ENCODE data around the gene OTUD1. TPM values are rescaled to one million over a fixed set of nuclear protein-coding genes. Genes with fewer than 3 reads are reported as not detected.

Gene OTUD1
- total and polyA plus RNA-seq, 2 of the 4 experiments (the other 2 are of a cell fraction): 1.3 to 1.4 TPM

- no peaks in the 10 kb centered on the region for H3K79me1 ChIP-seq (ENCODE audit: low read depth in 1 of 2, low read length in 2 of 2)
- H2AK5ac ChIP-seq (ENCODE audit: low read depth, low read length): no peak overlapping the region
- no TSS peak for BruUV-seq (replicated peaks)
- H3K4me1 ChIP-seq (ENCODE audit: control insufficient read depth, insufficient read depth, low read length): no peaks in the 10 kb centered on the region
- H4K5ac ChIP-seq (ENCODE audit: low read depth, low read length): no peak overlapping the region
- no CpG with 5 or more reads among the region's 3 CpGs for WGBS, 2 experiments (ENCODE audit: extremely low coverage in 2 of 2, insufficient read length in 1 of 2)
- no peak overlapping the region for H2BK5ac ChIP-seq (ENCODE audit: low read depth, low read length, poor library complexity, severe bottlenecking)
- no peak overlapping the region for H3K23ac ChIP-seq (ENCODE audit: low read depth, low read length)
- dilution Hi-C loops (cut with HindIII; ENCODE audit: low sequenced_read_pairs, unreplicated experiment): no loop called here
- H3K56ac ChIP-seq (ENCODE audit: extremely low read depth, insufficient read depth, low read length): no peak overlapping the region
- no peaks in the 10 kb centered on the region for H3K9me1 ChIP-seq (ENCODE audit: insufficient read depth, low read length)
- H2AFZ ChIP-seq (replicated peaks; ENCODE audit: low read length, poor library complexity): no peak overlapping the region
- ATAC-seq (ENCODE audit: low read depth) (no peak), DNase-seq (no peak)
- H3K4me3 ChIP-seq (ENCODE audit: insufficient read depth, low read depth, low read length): no peak overlapping the region
- no peak overlapping the region for H4K91ac ChIP-seq (ENCODE audit: insufficient read depth, low read depth, low read length)
- ChIA-PET CTCF (no interaction called here), POLR2A (ENCODE audit: unreplicated experiment) (no interaction called here)
- no peak overlapping the region for H2AK9ac ChIP-seq (replicated peaks; ENCODE audit: low read depth, low read length, poor library complexity)
- H3K27me3 ChIP-seq (ENCODE audit: control insufficient read depth, insufficient read depth, low read length): peaks cover 1% of the 10 kb centered on the region; the same call in 1 of the 2 replicates
- in situ Hi-C loops (cut with MboI; ENCODE audit: low sequenced_read_pairs): no loop called here
- no peak overlapping the region for H3K4ac ChIP-seq (ENCODE audit: low read depth, low read length)
- no peak overlapping the region for H2BK120ac ChIP-seq (ENCODE audit: low read depth, low read length)
- no peak overlapping the region for H3K27ac ChIP-seq (ENCODE audit: insufficient read depth, low read length)
- no peaks in the 10 kb centered on the region for H3K9me3 ChIP-seq (ENCODE audit: control insufficient read depth, insufficient read depth, low read length)
- no peaks in the 10 kb centered on the region for H3K36me3 ChIP-seq (ENCODE audit: control insufficient read depth, insufficient read depth, low read length)
- H3K18ac ChIP-seq (ENCODE audit: low read depth, low read length): no peak overlapping the region
- TF ChIP-seq CEBPB (IDR thresholded peaks at IDR 0.05; ENCODE audit: low read depth, low read length) (no peak), SMC3 (IDR thresholded peaks at IDR 0.05; ENCODE audit: low read depth, low read length) (no peak), FOS (IDR thresholded peaks at IDR 0.05; ENCODE audit: low read depth, low read length) (no peak), ELK1 (IDR thresholded peaks at IDR 0.05; ENCODE audit: borderline replicate concordance, low read depth, low read length) (no peak), NFE2L2 (IDR thresholded peaks at IDR 0.05; ENCODE audit: low read depth, low read length) (no peak), CTCF (conservative IDR thresholded peaks at IDR 0.05; ENCODE audit: low read depth, low read length) (no peak), BHLHE40 (IDR thresholded peaks at IDR 0.05; ENCODE audit: low read depth, low read length) (no peak), RAD21 (IDR thresholded peaks at IDR 0.05; ENCODE audit: low read length) (no peak), MAFK (IDR thresholded peaks at IDR 0.05; ENCODE audit: low read depth, low read length) (no peak), RFX5 (IDR thresholded peaks at IDR 0.05; ENCODE audit: low read depth, low read length) (no peak), CHD1 (IDR thresholded peaks at IDR 0.05; ENCODE audit: low read depth, low read length) (no peak)
- H3K4me2 ChIP-seq (ENCODE audit: low read depth, low read length): no peak overlapping the region
- intact Hi-C loops (cut with micrococcal nuclease): no loop called here
- H3K14ac ChIP-seq (replicated peaks; ENCODE audit: low read depth, low read length): no peak overlapping the region
- H2BK20ac ChIP-seq (ENCODE audit: low read depth, low read length): no peak overlapping the region
- H2BK15ac ChIP-seq (ENCODE audit: low read depth, low read length): no peak overlapping the region
- no peak overlapping the region for H4K8ac ChIP-seq (ENCODE audit: low read depth in 2 of 2, low read length in 2 of 2)
- no peak overlapping the region for H3K9ac ChIP-seq (ENCODE audit: low read depth, low read length)
- no peaks in the 10 kb centered on the region for H4K20me1 ChIP-seq (ENCODE audit: insufficient read depth, low read length)
Observed at GRCh38 chr10:23481363-23481961, 42.6 kb downstream of the OTUD1 start.

Measured in IMR-90 (cell line).